Islet precursor cell (in vitro differentiated cells): ENCODE results near the gene BLCAP.

ENCODE experiments used
- DNase-seq: peaks from one replicate; pipeline ENCODE4 v3.0.0-alpha.2; 2018

The BLCAP gene

GRCh38 chr20:37529214-37529967 lies 1.7 kb upstream of the BLCAP start:
- peak; percentile 35 for DNase-seq

- no peak for DNase-seq
Observed at GRCh38 chr20:37528446-37529213, 954 bp upstream of the BLCAP start.

GRCh38 chr20:37526839-37527637 lies 638 bp downstream of the BLCAP start:
- peak; percentile 68 for DNase-seq

GRCh38 chr20:37526238-37526838 lies 1.3 kb downstream of the BLCAP start:
- DNase-seq, result peak; percentile 91

- no peak for DNase-seq
Observed at GRCh38 chr20:37525810-37526209, 1.9 kb downstream of the BLCAP start.

- no peak for DNase-seq
Observed at GRCh38 chr20:37524859-37525708, 2.6 kb downstream of the BLCAP start.

- DNase-seq, result no peak
Observed at GRCh38 chr20:37523911-37524700, 3.6 kb downstream of the BLCAP start.

GRCh38 chr20:37523012-37523391 lies 4.7 kb downstream of the BLCAP start:
- DNase-seq, result no peak

GRCh38 chr20:37522260-37523011 lies 5.2 kb downstream of the BLCAP start:
- no peak for DNase-seq

GRCh38 chr20:37521061-37521771 lies 6.5 kb downstream of the BLCAP start, which contains the start of gene NNAT:
TSS of gene NNAT (plus strand) at chr20:37521250. CDS start at chr20:37521332, 82 bp downstream.
- no peak for DNase-seq

GRCh38 chr20:37520419-37520955 lies 7.2 kb downstream of the BLCAP start:
- DNase-seq, result no peak

- no peak for DNase-seq
Observed at GRCh38 chr20:37519508-37520418, 7.9 kb downstream of the BLCAP start.

GRCh38 chr20:37518606-37519507 lies 8.8 kb downstream of the BLCAP start:
- DNase-seq, result no peak

GRCh38 chr20:37518059-37518458 lies 9.6 kb downstream of the BLCAP start:
- no peak for DNase-seq

- DNase-seq, result no peak
Observed at GRCh38 chr20:37516811-37517750, 10.6 kb downstream of the BLCAP start.

- DNase-seq, result no peak
Observed at GRCh38 chr20:37515876-37516275, 11.8 kb downstream of the BLCAP start.
